Measurements from ENCODE around the gene ARL15. TPM values are rescaled to one million over a fixed set of nuclear protein-coding genes. Genes with fewer than 3 reads are reported as not detected.

The ARL15 gene
- total and polyA plus RNA-seq, 2 of the 8 experiments (the other 6 are each of a cell fraction or from before 2014, with no cell fraction given): 9.9 to 21.2 TPM

DNA sequence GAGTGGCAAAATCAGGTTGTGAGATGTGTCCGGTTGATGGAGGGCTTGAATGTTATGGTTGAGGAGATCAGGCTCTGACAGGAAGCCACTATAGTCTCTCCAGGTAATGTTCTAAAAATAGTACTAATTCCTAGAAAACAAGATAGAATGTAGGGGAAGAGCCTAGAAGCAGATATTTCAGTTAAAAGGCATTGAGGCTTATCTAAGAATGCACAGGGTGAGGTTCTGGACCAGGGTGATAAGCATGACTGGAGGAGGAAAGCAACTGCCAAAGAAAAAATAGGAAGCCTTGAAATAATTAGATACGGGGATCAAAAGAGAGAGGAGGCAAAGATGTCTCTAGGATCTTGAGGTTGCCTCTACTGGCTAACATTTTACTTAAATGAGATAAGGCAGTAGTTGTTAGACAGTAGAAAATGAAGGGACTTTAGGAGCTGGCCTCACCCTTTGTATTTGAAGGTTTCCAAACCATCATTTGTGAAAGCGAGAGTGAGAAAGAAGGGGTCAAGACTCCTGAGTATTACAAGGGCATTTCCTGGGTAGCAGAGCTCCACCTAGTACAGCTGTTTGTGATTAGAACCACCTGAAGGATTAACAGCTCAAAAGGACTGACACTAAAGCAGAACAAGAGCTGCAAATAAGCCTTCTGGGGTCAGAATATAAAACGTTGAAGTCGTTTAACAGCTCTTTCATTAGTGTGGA lies 15.4 kb upstream of the ARL15 start:
- Histone ChIP-seq H3K27me3 (replicated peaks in 1 of 4; ENCODE audit: control insufficient read depth in 3 of 4, extremely low read depth in 1 of 4, insufficient read depth in 3 of 4, low read length in 3 of 4) (no peaks in the 10 kb centered on the region), H3K18ac (ENCODE audit: extremely low read depth, low read length) (no peak overlapping the region), H3K79me2 (ENCODE audit: control insufficient read depth in 1 of 2, insufficient read depth in 2 of 2, low read length in 2 of 2) (no peaks in the 10 kb centered on the region), H4K20me1 (replicated peaks in 1 of 2; ENCODE audit: control insufficient read depth in 1 of 2, insufficient read depth in 2 of 2, low read length in 2 of 2) (no peaks in the 10 kb centered on the region), H3K4me3 (ENCODE audit: extremely low read depth in 1 of 4, insufficient read depth in 2 of 4, low read depth in 3 of 4, low read length in 4 of 4) (no peak overlapping the region), H2BK5ac (ENCODE audit: low read depth, low read length) (no peak overlapping the region), H3K56ac (replicated peaks; ENCODE audit: insufficient read length, low read depth, low read length) (no peak overlapping the region), H3K23ac (ENCODE audit: insufficient read length) (no peak overlapping the region), H3K4me2 (ENCODE audit: insufficient read depth in 1 of 2, low read depth in 2 of 2, low read length in 2 of 2) (no peak overlapping the region), H3K9ac (replicated peaks in 1 of 4; ENCODE audit: extremely low read depth in 1 of 4, low read depth in 3 of 4, low read length in 3 of 4) (no peak overlapping the region), H3K4me1 (replicated peaks in 1 of 4; ENCODE audit: control insufficient read depth in 3 of 4, insufficient read depth in 4 of 4, low read length in 3 of 4) (peaks cover 0 to 3% (median 0%) of the 10 kb centered on the region in 4 experiments; a peak in 3 of 7 replicates), H4K5ac (ENCODE audit: insufficient read length, low read depth, low read length) (no peak overlapping the region), H3K9me3 (ENCODE audit: insufficient read depth in 2 of 2, low read depth in 1 of 2, low read length in 1 of 2) (no peaks in the 10 kb centered on the region), H3K36me3 (ENCODE audit: control insufficient read depth in 2 of 4, insufficient read depth in 4 of 4, low read length in 3 of 4) (no peaks in the 10 kb centered on the region), H2BK20ac (ENCODE audit: low read length) (no peak overlapping the region), H2AFZ (ENCODE audit: low read length) (no peak overlapping the region), H3K23me2 (ENCODE audit: low read depth, low read length) (no peaks in the 10 kb centered on the region), H3K14ac (ENCODE audit: insufficient read length) (no peak overlapping the region), H2BK12ac (ENCODE audit: low read depth, low read length) (no peak overlapping the region), H4K8ac (ENCODE audit: extremely low read depth, insufficient read depth, low read length) (no peak overlapping the region), H2BK120ac (replicated peaks; ENCODE audit: low read depth, low read length) (no peak overlapping the region), H3K79me1 (ENCODE audit: low read depth, low read length) (no peaks in the 10 kb centered on the region), H2AK5ac (ENCODE audit: low read depth, low read length) (no peak overlapping the region), H3K27ac (ENCODE audit: low read depth, low read length) (no peak overlapping the region), H2BK15ac (ENCODE audit: low read length) (no peak overlapping the region), H3K4ac (replicated peaks; ENCODE audit: insufficient read length, low read depth, low read length) (no peak overlapping the region), H4K91ac (replicated peaks; ENCODE audit: insufficient read length, low read length) (no peak overlapping the region)
- no peak for DNase-seq (ENCODE audit: low read depth in 1 of 2, low spot score in 2 of 2)
- POLR2A ChIA-PET (ENCODE audit: partially characterized antibody): interaction anchor here (2.5 to 3.4 kb wide), 2 partner anchors 15 kb away, joined by 16 to 26 read pairs; partner anchors contain the start of gene ARL15
- WGBS, 2 experiments (ENCODE audit: extremely low coverage in 1 of 2, insufficient coverage in 1 of 2, insufficient read length in 1 of 2, insufficient replicate concordance in 2 of 2, low coverage in 1 of 2, low lambda C conversion rate in 2 of 2, missing lambda C conversion rate in 1 of 2): 69% methylated on average over 5 of the region's 5 CpGs; no CpG with 5 or more reads in 1 of the 2 experiments
- FAIRE-seq: no peak
- CTCF ChIA-PET (ENCODE audit: partially characterized antibody): interaction anchor here (0.9 to 2.7 kb wide), 4 partner anchors 9 to 191 kb away, joined by 3 to 9 read pairs (median 5); no protein-coding TSS in a partner anchor
- TF ChIP-seq RAD21 (IDR thresholded peaks at IDR 0.05 in 1 of 2, conservative IDR thresholded peaks at IDR 0.05 in 1 of 2; ENCODE audit: low read depth in 2 of 2, low read length in 2 of 2): no peak
- TF ChIP-seq SAP30 (IDR thresholded peaks at IDR 0.05; ENCODE audit: insufficient read depth, insufficient replicate concordance, low read length): no peak
- TF ChIP-seq NANOG (IDR thresholded peaks at IDR 0.05; ENCODE audit: insufficient read depth, low read depth, low read length, poor library complexity, severe bottlenecking): no peak
- TF ChIP-seq YY1 (IDR thresholded peaks at IDR 0.05; ENCODE audit: low read depth, low read length): no peak
- TF ChIP-seq, protein P1, sequence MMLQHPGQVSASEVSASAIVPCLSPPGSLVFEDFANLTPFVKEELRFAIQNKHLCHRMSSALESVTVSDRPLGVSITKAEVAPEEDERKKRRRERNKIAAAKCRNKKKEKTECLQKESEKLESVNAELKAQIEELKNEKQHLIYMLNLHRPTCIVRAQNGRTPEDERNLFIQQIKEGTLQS (IDR thresholded peaks at IDR 0.05; ENCODE audit: insufficient read depth, low read depth, low read length): no peak
- no peak for TF ChIP-seq NRF1 (IDR thresholded peaks at IDR 0.05; ENCODE audit: low read depth, low read length)
- TF ChIP-seq TAF7 (optimal IDR thresholded peaks at IDR 0.05; ENCODE audit: borderline replicate concordance, low read depth, low read length): no peak
- no peak for TF ChIP-seq MAX (IDR thresholded peaks at IDR 0.05)
- no peak for TF ChIP-seq POLR2A (IDR thresholded peaks at IDR 0.05; ENCODE audit: control extremely low read depth in 1 of 2, low read depth in 2 of 2, low read length in 2 of 2)
- TF ChIP-seq CREB1 (IDR thresholded peaks at IDR 0.05): no peak
- no peak for TF ChIP-seq RFX5 (IDR thresholded peaks at IDR 0.05; ENCODE audit: borderline replicate concordance, low read depth, low read length)

All from H1 (cell line).